Measurements from ENCODE around the gene MMP13. TPM values are rescaled to one million over a fixed set of nuclear protein-coding genes. Genes with fewer than 3 reads are reported as not detected.
A peak's percentile ranks its signal among the peaks of the same experiment; 100 is the strongest.

The MMP13 gene
- total and polyA plus RNA-seq, 2 of the 13 experiments (the other 11 are each of a cell fraction or from before 2014, with no cell fraction given): not detected

- ATAC-seq (no peak), FAIRE-seq (no peak), DNase-seq (ENCODE audit: low spot score) (no peak)
- BruUV-seq (replicated peaks): no TSS peak
- ChIA-PET POLR2A (no interaction called here), CTCF (ENCODE audit: low intra/inter-chr PET ratio, low total read pairs) (no interaction called here)
- in situ Hi-C loops (cut with HindIII; ENCODE audit: extremely low pct_ligation_motif_present, low pct_unique_long_range_greater_than_20kb): no loop called here
- Histone ChIP-seq H3K4me1 (ENCODE audit: insufficient read depth, low read length) (no peaks in the 10 kb centered on the region), H3K36me3 (replicated peaks in 1 of 2; ENCODE audit: control insufficient read depth in 1 of 2, insufficient read depth in 2 of 2, low read length in 2 of 2) (no peaks in the 10 kb centered on the region), H2AFZ (ENCODE audit: low read length) (no peak overlapping the region), H3K9ac (ENCODE audit: insufficient read depth, low read depth, low read length) (no peak overlapping the region), H3K79me2 (ENCODE audit: insufficient read depth, low read length) (no peaks in the 10 kb centered on the region), H3K27me3 (ENCODE audit: control insufficient read depth in 1 of 2, insufficient read depth in 2 of 2, low read length in 2 of 2) (no peaks in the 10 kb centered on the region), H3K4me2 (ENCODE audit: low read depth, low read length) (no peak overlapping the region), H3K4me3 (replicated peaks in 1 of 3; ENCODE audit: insufficient read depth in 1 of 3, low read depth in 2 of 3, low read length in 3 of 3) (no peak overlapping the region), H3K9me3 (ENCODE audit: low read length) (no peaks in the 10 kb centered on the region), H4K20me1 (ENCODE audit: insufficient read depth, low read length) (no peaks in the 10 kb centered on the region), H3K27ac (ENCODE audit: extremely low read length, insufficient read depth, low read length) (no peak overlapping the region)
- 36% methylated on average over 12 of the region's 14 CpGs for WGBS (ENCODE audit: low lambda C conversion rate)
- no peak for TF ChIP-seq TARDBP (CRISPR knock-in tag; IDR thresholded peaks at IDR 0.05)
- no peak for TF ChIP-seq MYNN (CRISPR knock-in tag; IDR thresholded peaks at IDR 0.05; ENCODE audit: low read depth)
- no peak for TF ChIP-seq MXD4 (CRISPR knock-in tag; IDR thresholded peaks at IDR 0.05)
- TF ChIP-seq THAP11 (CRISPR knock-in tag; IDR thresholded peaks at IDR 0.05): no peak
- TF ChIP-seq ZBTB7B (CRISPR knock-in tag; IDR thresholded peaks at IDR 0.05): no peak
- intact Hi-C loops (cut with micrococcal nuclease; ENCODE audit: unreplicated experiment): no loop called here
These were observed 9.3 kb upstream of the MMP13 start for GRCh38 chr11:102964867-102965266.

GRCh38 chr11:102957953-102958352 is 2.4 kb upstream of the MMP13 start:
- POLR2A ChIA-PET: no interaction called here
- no peak overlapping the region for H3K4me3 ChIP-seq (replicated peaks in 1 of 3; ENCODE audit: insufficient read depth in 1 of 3, low read depth in 2 of 3, low read length in 3 of 3)
- WGBS (ENCODE audit: low lambda C conversion rate): 21% methylated on average over 2 of the region's 2 CpGs
- no peak overlapping the region for H3K4me2 ChIP-seq (ENCODE audit: low read depth, low read length)
- H3K9ac ChIP-seq (ENCODE audit: insufficient read depth, low read depth, low read length): no peak overlapping the region
- H3K27me3 ChIP-seq (ENCODE audit: control insufficient read depth in 1 of 2, insufficient read depth in 2 of 2, low read length in 2 of 2): no peaks in the 10 kb centered on the region
- H3K79me2 ChIP-seq (ENCODE audit: insufficient read depth, low read length): no peaks in the 10 kb centered on the region
- no peak overlapping the region for H2AFZ ChIP-seq (ENCODE audit: low read length)
- no peaks in the 10 kb centered on the region for H3K4me1 ChIP-seq (ENCODE audit: insufficient read depth, low read length)
- in situ Hi-C loops (cut with HindIII; ENCODE audit: extremely low pct_ligation_motif_present, low pct_unique_long_range_greater_than_20kb): no loop called here
- H3K27ac ChIP-seq (ENCODE audit: extremely low read length, insufficient read depth, low read length): no peak overlapping the region
- no peak for DNase-seq (ENCODE audit: low spot score)
- CTCF ChIA-PET (ENCODE audit: low intra/inter-chr PET ratio, low total read pairs): no interaction called here
- no peaks in the 10 kb centered on the region for H3K9me3 ChIP-seq (ENCODE audit: low read length)
- FAIRE-seq: no peak
- no peak for ATAC-seq
- no peaks in the 10 kb centered on the region for H4K20me1 ChIP-seq (ENCODE audit: insufficient read depth, low read length)
- H3K36me3 ChIP-seq (replicated peaks in 1 of 2; ENCODE audit: control insufficient read depth in 1 of 2, insufficient read depth in 2 of 2, low read length in 2 of 2): no peaks in the 10 kb centered on the region
- TF ChIP-seq ZNF282 (IDR thresholded peaks at IDR 0.05; ENCODE audit: partially characterized antibody) (no peak), MAFF (IDR thresholded peaks at IDR 0.05; ENCODE audit: low read depth, low read length) (peak; percentile 41; the same call in 1 of the 2 replicates), WIZ (CRISPR knock-in tag; IDR thresholded peaks at IDR 0.05) (no peak), MAFK (conservative IDR thresholded peaks at IDR 0.05 in 1 of 2, IDR thresholded peaks at IDR 0.05 in 1 of 2; ENCODE audit: low read length in 2 of 2) (peak in 1 of 2 experiments; percentile 52; a peak in 2 of 4 replicates), ZNF317 (CRISPR knock-in tag; IDR thresholded peaks at IDR 0.05) (no peak), ELK4 (CRISPR knock-in tag; IDR thresholded peaks at IDR 0.05; ENCODE audit: borderline replicate concordance) (no peak)
- intact Hi-C loops (cut with micrococcal nuclease; ENCODE audit: unreplicated experiment): no loop called here
- BruUV-seq (replicated peaks): no TSS peak
